ENCODE results near the gene FAM13A.

Gene FAM13A

GRCh38 chr4:88743696-88744095 lies 313.3 kb downstream of the FAM13A start:
- no peak overlapping the region for H3K4me3 ChIP-seq (ENCODE audit: low read depth, low read length)
- no peak for TF ChIP-seq CTCF (IDR thresholded peaks at IDR 0.05; ENCODE audit: low read depth, low read length, missing control alignments)
- peak; percentile 52 for DNase-seq (ENCODE audit: low read depth)
- in situ Hi-C loops (cut with HindIII; ENCODE audit: low sequenced_read_pairs), result no loop called here

- in situ Hi-C loops (cut with HindIII; ENCODE audit: low sequenced_read_pairs), result no loop called here
- no peak overlapping the region for H3K4me3 ChIP-seq (ENCODE audit: low read depth, low read length)
- no peak for TF ChIP-seq CTCF (IDR thresholded peaks at IDR 0.05; ENCODE audit: low read depth, low read length, missing control alignments)
- DNase-seq (ENCODE audit: low read depth), result no peak
Observed at GRCh38 chr4:88742561-88742960, 314.4 kb downstream of the FAM13A start.

- no peak overlapping the region for H3K4me3 ChIP-seq (ENCODE audit: low read depth, low read length)
- no peak for DNase-seq (ENCODE audit: low read depth)
- no peak for TF ChIP-seq CTCF (IDR thresholded peaks at IDR 0.05; ENCODE audit: low read depth, low read length, missing control alignments)
- in situ Hi-C loops (cut with HindIII; ENCODE audit: low sequenced_read_pairs), result no loop called here
Observed at GRCh38 chr4:88738180-88738579, 318.8 kb downstream of the FAM13A start.

- DNase-seq (ENCODE audit: low read depth), result no peak
- H3K4me3 ChIP-seq (ENCODE audit: low read depth, low read length), result no peak overlapping the region
Observed at GRCh38 chr4:88737307-88737941, 319.6 kb downstream of the FAM13A start.

GRCh38 chr4:88736264-88736663 lies 320.7 kb downstream of the FAM13A start:
- TF ChIP-seq CTCF (IDR thresholded peaks at IDR 0.05; ENCODE audit: low read depth, low read length, missing control alignments), result no peak
- no peak for DNase-seq (ENCODE audit: low read depth)
- in situ Hi-C loops (cut with HindIII; ENCODE audit: low sequenced_read_pairs), result no loop called here
- no peak overlapping the region for H3K4me3 ChIP-seq (ENCODE audit: low read depth, low read length)

More at GRCh38 chr4:88737307-88737941, 319.6 kb downstream of the FAM13A start:
- no peak for TF ChIP-seq CTCF (IDR thresholded peaks at IDR 0.05; ENCODE audit: low read depth, low read length, missing control alignments)
- in situ Hi-C loops (cut with HindIII; ENCODE audit: low sequenced_read_pairs), result no loop called here

GRCh38 chr4:88735564-88735963 lies 321.4 kb downstream of the FAM13A start:
- no peak for TF ChIP-seq CTCF (IDR thresholded peaks at IDR 0.05; ENCODE audit: low read depth, low read length, missing control alignments)
- no peak for DNase-seq (ENCODE audit: low read depth)
- in situ Hi-C loops (cut with HindIII; ENCODE audit: low sequenced_read_pairs), result no loop called here
- no peak overlapping the region for H3K4me3 ChIP-seq (ENCODE audit: low read depth, low read length)

Measured in astrocyte of the cerebellum (primary cell).